Measurements from ENCODE around the gene ZNF280A.
"Not testable (repeated sequence)": the region's sequence is repeated elsewhere in the genome, so short reads cannot be mapped to it uniquely, and the experiment has no call there.

ZNF280A gene

DNA sequence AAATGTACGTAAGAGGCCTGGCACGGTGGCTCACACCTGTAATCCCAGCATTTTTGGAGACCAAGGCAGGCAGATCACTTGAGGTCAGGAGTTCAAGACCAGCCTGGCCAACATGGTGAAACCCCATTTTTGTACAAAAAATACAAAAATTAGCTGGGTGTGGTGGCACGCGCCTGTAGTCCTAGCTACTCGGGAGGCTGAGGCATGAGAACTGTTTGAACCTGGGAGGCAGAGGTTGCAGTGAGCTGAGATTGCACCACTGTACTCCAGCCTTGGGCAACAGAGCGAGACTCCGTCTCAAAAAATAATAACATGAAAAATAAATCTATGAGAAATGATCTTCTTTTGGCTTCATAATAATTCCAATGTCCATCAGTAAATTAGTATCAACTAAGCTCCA, 9.2 kb downstream of the ZNF280A start:
- H3K4me1 ChIP-seq (ENCODE audit: insufficient read depth, low read length); H3K9ac ChIP-seq (ENCODE audit: low read depth, low read length); H3K9me3 ChIP-seq (ENCODE audit: control insufficient read depth, insufficient read depth, low read length); H3K36me3 ChIP-seq (ENCODE audit: insufficient read depth, low read length): not testable (repeated sequence)

DNA sequence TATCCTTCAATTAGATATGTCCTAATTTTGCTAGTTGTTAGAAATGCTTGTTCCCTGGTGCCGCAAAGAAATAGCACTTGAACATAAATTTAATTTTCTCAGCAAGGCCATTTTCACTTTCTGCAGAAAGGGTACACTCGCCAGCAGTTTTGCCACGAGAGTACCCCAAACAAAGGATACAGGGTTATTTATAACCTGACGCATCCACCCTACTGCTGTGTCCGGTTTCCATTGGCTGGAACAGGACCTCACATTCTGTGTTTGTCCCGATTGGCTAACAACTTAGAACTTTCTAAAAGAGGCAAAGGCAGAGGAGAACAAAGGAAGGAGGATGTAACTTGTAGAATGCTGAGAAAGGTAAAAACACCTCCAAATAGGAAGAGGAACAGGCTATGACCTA, 10.2 kb downstream of the ZNF280A start:
- H3K9ac ChIP-seq (ENCODE audit: low read depth, low read length); H3K9me3 ChIP-seq (ENCODE audit: control insufficient read depth, insufficient read depth, low read length); H3K36me3 ChIP-seq (ENCODE audit: insufficient read depth, low read length); H3K4me1 ChIP-seq (ENCODE audit: insufficient read depth, low read length): not testable (repeated sequence)

DNA sequence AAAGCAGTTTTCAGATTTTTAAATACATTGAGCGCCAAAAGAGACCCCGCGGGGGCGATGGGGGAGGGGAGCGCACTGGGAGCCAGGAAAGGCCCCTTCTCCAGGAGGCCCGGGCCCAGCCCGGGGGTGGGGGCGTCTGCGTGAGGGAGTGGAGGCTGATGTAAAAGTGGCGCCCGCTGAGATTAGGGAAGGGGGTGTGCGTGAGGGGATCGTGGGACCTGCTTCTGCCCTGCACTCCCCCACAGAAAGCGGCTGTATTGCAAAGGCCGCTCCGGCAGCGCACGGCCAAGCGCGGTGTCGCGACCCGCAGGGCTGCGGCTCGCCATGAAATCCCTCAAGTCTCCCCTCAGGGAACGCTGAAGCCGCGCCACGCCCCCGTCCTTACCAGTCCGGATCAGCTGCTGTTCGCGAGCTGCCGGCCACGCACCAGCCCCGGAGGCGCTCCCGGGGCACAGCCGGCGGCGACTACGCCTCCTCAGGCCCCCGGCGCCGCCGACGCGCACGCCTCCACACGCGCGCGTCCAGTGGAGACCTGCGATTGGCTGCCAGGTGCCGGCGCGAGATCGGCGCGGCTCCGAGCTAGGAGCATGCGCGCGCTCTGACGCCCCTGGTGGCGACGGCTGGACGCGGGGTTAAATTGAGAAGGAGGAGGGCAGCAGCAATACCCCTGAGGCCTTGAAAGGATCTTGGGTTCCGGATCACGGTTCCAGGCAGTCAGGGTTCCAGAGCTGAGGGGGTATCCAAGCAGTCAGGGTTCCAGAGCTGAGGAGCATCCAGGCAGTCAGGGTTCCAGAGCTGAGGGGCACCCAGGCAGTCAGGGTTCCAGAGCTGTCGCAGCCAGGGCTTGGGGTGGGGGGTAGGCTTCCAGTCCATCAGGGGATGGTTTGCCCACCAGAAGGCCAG, 11.5 kb downstream of the ZNF280A start, which contains the start of gene ZNF280B:
Gene ZNF280B, minus strand, starts transcription at position 469 of the 903 bp plus-strand sequence. CDS start 19,344 bp downstream, outside the sequence.
- peaks cover 9% of the 10 kb centered on the region; the same call in 1 of the 2 replicates for H3K9me3 ChIP-seq (ENCODE audit: control insufficient read depth, insufficient read depth, low read length)
- H3K9ac ChIP-seq (ENCODE audit: low read depth, low read length): peak within 1 kb of the TSS; percentile 88
- H3K36me3 ChIP-seq (ENCODE audit: insufficient read depth, low read length): no peaks in the 10 kb centered on the region
- H3K4me1 ChIP-seq (ENCODE audit: insufficient read depth, low read length): no peaks in the 10 kb centered on the region

DNA sequence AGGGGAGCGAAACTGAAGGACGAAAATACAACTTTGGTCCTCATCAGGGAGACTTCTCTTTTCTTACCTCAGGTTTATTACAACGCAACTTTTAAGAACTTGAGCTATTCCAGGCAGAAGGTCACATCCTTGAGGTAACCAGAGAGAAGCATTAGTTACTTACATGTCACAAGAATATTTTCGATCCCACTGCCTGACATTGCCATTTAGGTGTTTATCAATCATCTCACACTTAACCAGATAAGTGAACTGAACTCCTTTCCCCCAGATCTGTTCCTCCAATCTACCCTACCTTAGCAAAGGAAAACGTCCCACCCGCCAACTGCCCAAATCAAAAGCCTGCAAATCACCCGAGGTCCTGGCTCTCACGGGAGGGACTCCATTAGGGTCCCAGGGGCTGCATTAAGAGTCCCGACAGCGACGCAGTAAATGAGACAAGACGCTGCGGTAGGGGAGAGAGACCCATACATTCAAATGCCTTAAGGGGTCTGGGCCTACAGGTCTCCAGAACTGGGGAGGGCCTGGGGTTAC, 12.3 kb downstream of the ZNF280A start:
- H3K4me1 ChIP-seq (ENCODE audit: insufficient read depth, low read length): no peaks in the 10 kb centered on the region
- H3K9ac ChIP-seq (ENCODE audit: low read depth, low read length): peak overlapping the region; percentile 88
- no peaks in the 10 kb centered on the region for H3K36me3 ChIP-seq (ENCODE audit: insufficient read depth, low read length)
- peaks cover 9% of the 10 kb centered on the region; the same call in 1 of the 2 replicates for H3K9me3 ChIP-seq (ENCODE audit: control insufficient read depth, insufficient read depth, low read length)

DNA sequence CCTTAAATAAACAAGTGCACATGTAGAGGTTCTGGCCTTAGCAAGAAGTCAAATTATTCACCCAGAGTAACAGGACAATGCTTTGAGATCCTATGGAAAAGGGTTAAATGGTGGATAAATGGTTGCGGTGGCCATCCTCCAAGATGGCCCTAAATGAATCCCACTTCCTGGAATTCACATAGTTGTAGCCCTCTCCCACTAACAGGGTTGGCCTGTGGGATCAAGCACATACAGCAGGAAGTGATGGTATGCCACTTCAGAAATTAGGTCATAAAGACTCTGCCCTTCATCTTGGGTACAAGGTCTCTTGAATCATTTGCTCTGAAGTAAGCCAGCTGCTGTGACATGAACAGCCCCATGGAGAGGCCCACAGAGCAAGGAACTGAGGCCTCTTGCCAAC, 13.3 kb downstream of the ZNF280A start:
- no peaks in the 10 kb centered on the region for H3K36me3 ChIP-seq (ENCODE audit: insufficient read depth, low read length)
- H3K9me3 ChIP-seq (ENCODE audit: control insufficient read depth, insufficient read depth, low read length): peaks cover 9% of the 10 kb centered on the region; the same call in 1 of the 2 replicates
- H3K4me1 ChIP-seq (ENCODE audit: insufficient read depth, low read length): no peaks in the 10 kb centered on the region
- H3K9ac ChIP-seq (ENCODE audit: low read depth, low read length): no peak overlapping the region

DNA sequence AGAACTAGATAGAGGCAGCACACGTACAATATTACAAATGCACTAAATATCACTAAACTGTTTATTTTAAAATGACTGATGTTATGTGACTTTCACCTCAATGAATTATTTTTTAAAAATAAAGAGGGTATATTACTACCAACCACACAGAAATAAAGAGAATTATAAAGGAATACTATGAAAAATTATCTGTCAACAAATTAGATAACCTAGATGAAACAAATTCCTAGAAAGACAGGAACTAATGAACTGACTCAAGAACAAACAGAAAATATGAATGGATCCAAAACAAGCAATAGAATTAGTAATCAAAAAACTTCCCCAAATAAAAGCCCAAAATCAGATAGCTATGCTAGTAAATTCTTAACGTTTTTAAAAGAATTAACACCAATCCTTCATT, 21.8 kb downstream of the ZNF280A start:
- Histone ChIP-seq H3K36me3 (ENCODE audit: insufficient read depth, low read length) (no peaks in the 10 kb centered on the region; the same call in 1 of the 2 replicates), H3K9ac (ENCODE audit: low read depth, low read length) (no peak overlapping the region), H3K4me1 (ENCODE audit: insufficient read depth, low read length) (no peaks in the 10 kb centered on the region), H3K9me3 (ENCODE audit: control insufficient read depth, insufficient read depth, low read length) (no peaks in the 10 kb centered on the region)

DNA sequence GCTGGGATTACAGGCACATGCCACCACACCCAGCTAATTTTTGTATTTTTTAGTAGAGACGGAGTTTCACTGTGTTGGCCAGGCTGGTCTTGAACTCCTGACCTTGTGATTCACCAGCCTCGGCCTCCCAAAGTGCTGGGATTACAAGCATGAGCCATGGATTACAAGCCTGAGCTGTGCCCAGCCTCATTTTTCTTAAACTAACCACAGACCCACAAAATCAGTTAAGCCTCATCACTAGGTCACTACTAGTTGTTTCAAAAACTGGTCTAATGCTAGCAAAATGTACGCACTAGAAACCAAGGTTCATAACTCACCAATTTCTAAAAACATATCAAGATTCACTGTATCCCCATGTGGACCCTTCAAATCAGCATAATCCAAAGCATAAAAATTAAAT, 28.5 kb downstream of the ZNF280A start:
- H3K36me3 ChIP-seq (ENCODE audit: insufficient read depth, low read length); H3K4me1 ChIP-seq (ENCODE audit: insufficient read depth, low read length); H3K9me3 ChIP-seq (ENCODE audit: control insufficient read depth, insufficient read depth, low read length); H3K9ac ChIP-seq (ENCODE audit: low read depth, low read length): not testable (repeated sequence)

DNA sequence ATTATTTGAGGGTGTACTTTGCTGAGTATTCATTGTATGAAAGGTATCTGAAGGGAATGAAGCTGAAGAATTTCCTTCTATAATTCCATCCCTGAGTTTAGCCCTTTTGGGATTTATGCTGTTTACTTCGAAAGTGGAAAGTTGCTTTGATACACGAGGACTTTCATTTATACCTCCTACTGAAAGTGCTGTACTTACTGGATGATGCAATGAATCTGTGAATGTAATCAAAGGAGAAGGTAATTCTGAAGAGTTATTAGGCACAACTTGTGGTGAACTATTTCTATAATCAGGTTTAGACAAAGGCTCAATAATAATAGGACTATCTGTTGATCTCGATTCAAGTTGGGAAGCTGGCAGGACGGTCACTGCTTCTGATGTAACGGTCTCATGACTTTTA, 31.3 kb downstream of the ZNF280A start:
- H3K9ac ChIP-seq (ENCODE audit: low read depth, low read length): no peak overlapping the region
- no peaks in the 10 kb centered on the region for H3K9me3 ChIP-seq (ENCODE audit: control insufficient read depth, insufficient read depth, low read length)
- peaks cover 8% of the 10 kb centered on the region; the same call in 1 of the 2 replicates for H3K36me3 ChIP-seq (ENCODE audit: insufficient read depth, low read length)
- H3K4me1 ChIP-seq (ENCODE audit: insufficient read depth, low read length): peaks cover 6% of the 10 kb centered on the region

DNA sequence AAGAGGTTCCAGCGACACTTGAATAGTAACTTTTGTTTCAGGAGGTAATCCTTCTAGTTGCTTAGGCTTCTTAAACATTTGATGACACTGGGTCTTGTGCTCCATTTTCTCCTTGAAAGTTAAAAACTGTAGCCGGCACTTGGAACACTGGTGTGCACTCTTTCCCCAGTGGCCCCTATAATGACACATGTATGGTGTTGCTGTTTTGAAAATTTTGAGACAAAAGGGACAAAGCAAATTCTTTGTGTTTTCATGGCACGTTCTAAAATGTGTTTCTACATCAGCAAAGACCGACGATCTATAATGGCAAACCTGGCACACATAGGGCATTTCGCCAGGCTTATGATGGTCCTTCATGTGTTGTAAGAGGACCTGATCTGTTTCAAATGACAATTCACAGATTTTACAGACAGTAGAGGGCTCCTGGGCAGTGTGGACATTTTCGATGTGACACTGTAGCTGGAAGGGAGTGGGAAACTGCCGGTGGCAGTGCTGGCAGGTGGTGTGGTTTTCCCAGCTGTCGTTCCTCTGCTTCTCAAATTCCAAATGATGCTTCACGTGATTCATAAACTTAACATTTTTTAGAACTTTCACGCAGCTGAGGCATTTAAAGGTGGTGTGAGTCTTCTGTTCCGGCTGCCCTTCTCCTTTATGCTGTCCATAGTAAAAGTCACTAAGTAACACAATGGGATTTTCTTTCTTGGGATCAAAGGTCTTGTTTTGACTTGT, 32.0 kb downstream of the ZNF280A start:
- Histone ChIP-seq H3K36me3 (ENCODE audit: insufficient read depth, low read length) (peaks cover 8% of the 10 kb centered on the region; the same call in 1 of the 2 replicates), H3K4me1 (ENCODE audit: insufficient read depth, low read length) (peaks cover 6% of the 10 kb centered on the region), H3K9me3 (ENCODE audit: control insufficient read depth, insufficient read depth, low read length) (no peaks in the 10 kb centered on the region), H3K9ac (ENCODE audit: low read depth, low read length) (no peak overlapping the region)

DNA sequence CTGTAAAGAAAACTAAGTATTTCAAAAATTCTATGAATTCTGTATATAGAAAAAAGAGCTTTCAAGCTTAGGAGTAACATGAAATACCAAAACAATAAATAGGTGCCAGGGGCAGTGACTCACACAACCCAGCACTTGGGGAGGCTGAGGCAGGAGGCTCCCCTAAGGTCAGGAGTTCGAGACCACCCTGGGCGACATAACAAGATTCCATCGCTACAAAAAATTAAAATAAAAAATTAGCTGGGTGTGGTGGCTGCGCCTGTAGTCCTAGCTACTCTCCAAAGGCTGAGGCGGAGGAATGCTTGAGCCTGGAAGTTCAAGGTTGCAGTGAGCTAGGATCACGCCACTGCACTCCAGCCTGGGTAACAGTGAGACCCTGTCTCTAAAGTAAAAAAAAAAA, 33.0 kb downstream of the ZNF280A start:
- Histone ChIP-seq H3K9ac (ENCODE audit: low read depth, low read length) (no peak overlapping the region), H3K4me1 (ENCODE audit: insufficient read depth, low read length) (peaks cover 6% of the 10 kb centered on the region), H3K9me3 (ENCODE audit: control insufficient read depth, insufficient read depth, low read length) (no peaks in the 10 kb centered on the region), H3K36me3 (ENCODE audit: insufficient read depth, low read length) (peaks cover 5% of the 10 kb centered on the region; the same call in 1 of the 2 replicates)

DNA sequence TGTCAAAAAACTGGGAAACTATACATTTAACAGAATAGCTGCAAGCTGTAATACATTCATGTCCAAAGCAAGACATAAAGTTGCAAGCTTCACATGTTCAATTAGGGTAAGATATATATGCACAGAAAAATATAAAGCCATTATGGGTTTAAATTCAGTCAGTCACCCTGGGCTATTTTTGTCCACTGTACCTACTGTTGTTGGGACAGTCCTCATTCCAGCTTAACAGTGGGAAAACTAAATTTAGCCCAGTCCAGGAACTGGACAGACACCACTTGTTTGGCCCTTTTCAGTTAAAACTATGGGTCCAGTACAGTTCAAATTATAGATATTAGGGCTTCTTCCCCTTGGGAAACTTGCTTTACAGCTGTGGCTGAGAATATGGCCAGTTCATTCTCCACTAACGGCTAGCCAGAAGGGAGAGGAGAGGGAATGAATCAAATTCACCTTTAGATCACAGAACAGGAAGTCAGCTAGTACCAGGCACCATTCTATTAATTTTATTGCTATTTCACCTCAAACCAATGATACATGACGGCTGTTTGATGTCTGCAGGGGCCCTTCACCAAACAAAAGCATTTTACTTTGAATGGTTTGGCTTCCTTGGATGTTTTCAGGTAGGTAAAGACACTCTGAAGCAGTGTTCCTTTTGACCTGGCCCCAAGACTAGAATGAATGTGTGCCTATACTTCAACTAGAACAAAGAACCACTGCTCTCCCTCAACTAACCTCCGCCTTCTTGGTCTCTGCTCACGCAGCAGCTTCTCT, 33.8 kb downstream of the ZNF280A start:
- Histone ChIP-seq H3K9me3 (ENCODE audit: control insufficient read depth, insufficient read depth, low read length) (no peaks in the 10 kb centered on the region), H3K9ac (ENCODE audit: low read depth, low read length) (no peak overlapping the region), H3K36me3 (ENCODE audit: insufficient read depth, low read length) (peaks cover 4% of the 10 kb centered on the region; the same call in 1 of the 2 replicates), H3K4me1 (ENCODE audit: insufficient read depth, low read length) (peaks cover 6% of the 10 kb centered on the region)

DNA sequence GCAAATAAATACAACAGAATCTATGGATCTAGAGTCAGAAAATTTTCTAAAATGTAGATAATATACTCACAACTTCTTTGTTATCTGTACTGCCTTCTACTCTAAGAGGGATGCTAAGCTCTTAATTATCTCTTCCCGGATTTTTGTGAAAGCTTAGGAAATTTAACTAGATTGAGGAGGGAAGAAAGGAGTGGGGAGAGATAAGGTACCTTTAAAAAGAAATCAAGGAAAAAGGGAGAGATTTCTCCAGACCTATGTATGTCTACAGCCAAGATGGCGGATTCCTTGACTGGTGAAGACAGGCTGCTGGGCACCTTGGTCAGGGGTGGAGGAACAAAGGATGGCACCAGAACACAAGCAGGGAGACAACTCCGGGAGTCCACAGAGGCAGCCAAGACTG, 34.5 kb downstream of the ZNF280A start:
- no peak overlapping the region for H3K9ac ChIP-seq (ENCODE audit: low read depth, low read length)
- peaks cover 6% of the 10 kb centered on the region for H3K4me1 ChIP-seq (ENCODE audit: insufficient read depth, low read length)
- H3K36me3 ChIP-seq (ENCODE audit: insufficient read depth, low read length): peaks cover 4% of the 10 kb centered on the region; the same call in 1 of the 2 replicates
- no peaks in the 10 kb centered on the region; the same call in 1 of the 2 replicates for H3K9me3 ChIP-seq (ENCODE audit: control insufficient read depth, insufficient read depth, low read length)

DNA sequence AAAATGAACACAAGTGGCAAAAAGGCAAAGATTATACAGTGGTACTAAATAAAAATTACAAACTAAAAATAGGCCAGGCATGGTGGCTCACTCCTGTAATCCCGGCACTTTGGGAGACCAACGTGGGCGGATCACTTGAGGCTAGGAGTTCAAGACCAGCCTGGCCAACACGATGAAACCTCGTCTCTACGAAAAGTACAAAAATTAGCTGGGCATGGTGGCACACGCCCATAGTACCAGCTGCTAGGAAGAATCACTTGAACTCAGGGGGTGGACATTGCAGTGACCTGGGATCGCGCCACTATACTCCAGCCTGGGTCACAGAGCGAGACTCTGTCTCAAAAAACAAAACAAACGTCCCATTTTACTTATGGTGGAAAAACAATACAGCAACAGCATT, 36.0 kb downstream of the ZNF280A start:
- H3K36me3 ChIP-seq (ENCODE audit: insufficient read depth, low read length): peaks cover 4% of the 10 kb centered on the region; the same call in 1 of the 2 replicates
- no peak overlapping the region for H3K9ac ChIP-seq (ENCODE audit: low read depth, low read length)
- no peaks in the 10 kb centered on the region; the same call in 1 of the 2 replicates for H3K9me3 ChIP-seq (ENCODE audit: control insufficient read depth, insufficient read depth, low read length)
- peaks cover 6% of the 10 kb centered on the region for H3K4me1 ChIP-seq (ENCODE audit: insufficient read depth, low read length)

DNA sequence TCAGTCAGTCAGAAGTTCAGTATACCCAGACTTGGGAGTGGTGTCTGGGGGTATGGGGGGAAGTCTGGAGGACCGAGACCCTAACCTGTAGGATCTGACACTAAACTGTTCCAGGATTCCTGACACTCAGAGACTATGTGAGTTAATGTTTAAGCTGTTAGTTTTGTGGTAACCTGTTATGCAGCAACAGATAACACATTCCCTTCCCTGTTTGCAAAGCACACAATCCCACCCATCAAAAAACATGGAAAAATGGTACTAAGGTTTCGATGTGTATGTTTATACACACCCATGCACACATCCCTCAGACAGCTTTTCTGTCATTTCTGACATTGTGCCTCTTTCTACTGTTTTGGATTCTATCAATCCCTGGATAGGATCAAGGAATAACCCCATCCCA, 39.1 kb downstream of the ZNF280A start:
- Histone ChIP-seq H3K4me1 (ENCODE audit: insufficient read depth, low read length) (no peaks in the 10 kb centered on the region), H3K9ac (ENCODE audit: low read depth, low read length) (no peak overlapping the region), H3K36me3 (ENCODE audit: insufficient read depth, low read length) (no peaks in the 10 kb centered on the region), H3K9me3 (ENCODE audit: control insufficient read depth, insufficient read depth, low read length) (no peaks in the 10 kb centered on the region; the same call in 1 of the 2 replicates)
